Karpas-422 (cell line): ENCODE data around the gene CFDP1. TPM values are rescaled to one million over a fixed set of nuclear protein-coding genes. Genes with fewer than 3 reads are reported as not detected.
"Not testable (repeated sequence)": the region's sequence is repeated elsewhere in the genome, so short reads cannot be mapped to it uniquely, and the experiment has no call there.

Experiments used
- DNase-seq: peaks from one replicate; pipeline ENCODE4 v3.0.0-alpha.2; 2015
- H2AFZ ChIP-seq: fragments of 200-600 bp; sonication (generic); 2 replicates; pipeline ENCODE4 v1.6.1; 2014; ENCODE audit warnings: antibody characterized with exemption, low read length, mixed read lengths
- H3K27ac ChIP-seq: fragments of 200-600 bp; sonication (generic); 2 replicates; pipeline ENCODE4 v1.5.1; 2014; ENCODE audit warnings: mild to moderate bottlenecking, low read length, moderate library complexity
- H3K27me3 ChIP-seq: fragments of 200-600 bp; sonication (generic); 2 replicates; pipeline ENCODE4 v1.6.1; 2014; ENCODE audit warnings: low read length, mixed read lengths
- H3K36me3 ChIP-seq: fragments of 200-600 bp; sonication (generic); 2 replicates; pipeline ENCODE4 v1.6.1; 2014; ENCODE audit warnings: low read length, mixed read lengths; ENCODE audit not compliant: insufficient read depth
- H3K4me1 ChIP-seq: fragments of 200-600 bp; sonication (generic); 2 replicates; pipeline ENCODE4 v1.6.1; 2014; ENCODE audit warnings: mild to moderate bottlenecking, low read length, mixed read lengths
- H3K4me2 ChIP-seq: fragments of 200-600 bp; sonication (generic); 2 replicates; pipeline ENCODE4 v1.6.1; 2014; ENCODE audit warnings: low read length, low read depth, mild to moderate bottlenecking; ENCODE audit not compliant: poor library complexity, severe bottlenecking
- H3K4me3 ChIP-seq: fragments of 200-600 bp; sonication (generic); 2 replicates; pipeline ENCODE4 v1.5.1; 2014; ENCODE audit warnings: mild to moderate bottlenecking, antibody characterized with exemption, low read length, mixed read lengths
- H3K79me2 ChIP-seq: fragments of 200-600 bp; sonication (generic); 2 replicates; pipeline ENCODE4 v1.6.1; 2014; ENCODE audit warnings: mild to moderate bottlenecking, low read length, mixed read lengths
- H3K9ac ChIP-seq: fragments of 200-600 bp; sonication (generic); 2 replicates; pipeline ENCODE4 v1.6.0; 2014; ENCODE audit warnings: low read length
- H3K9me2 ChIP-seq: fragments of 200-600 bp; sonication (generic), shearing (Covaris generic); replicated peaks from 2 replicates; pipeline ENCODE4 v1.6.0; 2014; ENCODE audit warnings: mild to moderate bottlenecking, low read length, moderate library complexity; ENCODE audit not compliant: insufficient read depth
- H3K9me3 ChIP-seq: fragments of 300-700, 200-600 bp; sonication (generic); 2 replicates; pipeline ENCODE4 v1.6.1; 2014; ENCODE audit warnings: low read length, mixed read lengths
- H4K20me1 ChIP-seq: fragments of 200-600 bp; sonication (generic); 2 replicates; pipeline ENCODE4 v1.6.1; 2014; ENCODE audit warnings: mild to moderate bottlenecking, antibody characterized with exemption, low read length, low read depth; ENCODE audit not compliant: insufficient read depth
- total RNA-seq: library from RNA; depleted of rRNA; stranded (reverse); fragments of >200 nt; shearing (Covaris generic); gene quantifications from 2 replicates; pipeline ENCODE4 v1.2.3, GENCODE V29; 2014; ENCODE audit warnings: low replicate concordance

The CFDP1 gene
- total RNA-seq, 1 experiment from 2014 or later, result 33.5 TPM

DNA sequence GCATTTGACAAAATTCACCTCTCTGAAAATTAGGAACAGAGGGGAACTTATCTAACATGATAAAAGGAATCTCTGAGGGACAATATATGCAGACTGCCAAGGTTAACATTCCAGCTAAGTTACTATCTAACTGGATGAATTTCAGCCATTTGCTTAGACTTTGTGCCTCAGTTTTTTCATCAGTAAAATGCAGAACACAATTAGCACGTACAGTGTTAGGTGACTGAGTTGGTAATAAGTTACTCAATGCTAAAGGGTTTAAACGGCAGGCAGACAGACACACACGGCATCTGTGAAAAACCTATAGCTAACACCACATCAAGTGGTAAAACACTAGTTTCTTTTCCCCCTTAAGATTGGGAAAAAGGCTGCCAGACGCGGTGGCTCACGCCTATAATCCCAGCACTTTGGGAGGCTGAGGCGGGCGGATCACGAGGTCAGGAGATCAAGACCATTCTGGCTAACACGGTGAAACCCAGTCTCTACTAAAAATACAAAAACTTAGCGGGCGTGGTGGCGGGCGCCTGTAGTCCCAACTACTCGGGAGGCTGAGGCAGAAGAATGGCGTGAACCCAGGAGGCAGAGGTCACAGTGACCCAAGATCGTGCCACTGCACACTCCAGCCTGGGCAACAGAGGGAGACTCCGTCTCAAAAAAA is 9.1 kb downstream of the CFDP1 start:
- H3K9ac ChIP-seq, result peak overlapping the region; percentile 23; the same call in 1 of the 2 replicates
- DNase-seq, H3K9me3 ChIP-seq: not testable (repeated sequence)

GRCh38 chr16:75423723-75424104 is 9.6 kb downstream of the CFDP1 start:
- no peak for DNase-seq
- Histone ChIP-seq H2AFZ (no peak overlapping the region), H3K9ac (peak overlapping the region; percentile 23; the same call in 1 of the 2 replicates), H4K20me1 (no peaks in the 10 kb centered on the region), H3K27me3 (no peaks in the 10 kb centered on the region), H3K4me1 (peaks cover 59% of the 10 kb centered on the region), H3K27ac (peak overlapping the region; percentile 70), H3K9me2 (no peaks in the 10 kb centered on the region), H3K79me2 (peaks cover 95% of the 10 kb centered on the region), H3K9me3 (no peaks in the 10 kb centered on the region), H3K4me3 (no peak overlapping the region), H3K36me3 (no peaks in the 10 kb centered on the region), H3K4me2 (peak overlapping the region; percentile 53)

More for the DNA sequence above, 9.1 kb downstream of the CFDP1 start:
- Histone ChIP-seq H3K4me1 (peaks cover 56% of the 10 kb centered on the region), H3K4me2 (peak overlapping the region; percentile 53), H3K27ac (peak overlapping the region; percentile 70), H3K79me2 (peaks cover 95% of the 10 kb centered on the region)
- H3K4me3 ChIP-seq, H2AFZ ChIP-seq, H3K27me3 ChIP-seq, H3K36me3 ChIP-seq, H4K20me1 ChIP-seq, H3K9me2 ChIP-seq: not testable (repeated sequence)

DNA sequence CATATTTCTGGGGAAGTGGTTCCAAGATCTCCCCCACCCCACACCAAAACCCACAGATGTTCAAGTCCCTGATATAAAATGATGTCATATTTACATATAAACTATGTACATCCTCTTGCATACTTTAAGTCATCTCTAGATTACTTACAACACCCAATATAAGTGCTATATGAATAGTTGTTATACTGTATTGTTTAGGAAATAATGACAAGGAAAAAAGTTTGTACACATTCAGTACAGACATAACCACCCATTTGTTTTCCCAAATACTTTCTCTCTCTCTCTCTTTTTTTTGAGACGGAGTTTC is 11.5 kb downstream of the CFDP1 start:
- Histone ChIP-seq H3K9me2 (no peaks in the 10 kb centered on the region), H3K4me1 (peaks cover 60% of the 10 kb centered on the region), H3K9me3 (no peaks in the 10 kb centered on the region), H3K79me2 (peaks cover 93% of the 10 kb centered on the region), H3K4me2 (peak overlapping the region; percentile 77), H4K20me1 (no peaks in the 10 kb centered on the region), H3K27me3 (no peaks in the 10 kb centered on the region), H2AFZ (no peak overlapping the region), H3K9ac (peak overlapping the region; percentile 51; the same call in 1 of the 2 replicates), H3K27ac (peak overlapping the region; percentile 72), H3K4me3 (peak overlapping the region; percentile 51; the same call in 1 of the 2 replicates), H3K36me3 (no peaks in the 10 kb centered on the region)
- DNase-seq, result no peak

GRCh38 chr16:75420987-75421819 is 12.1 kb downstream of the CFDP1 start:
- Histone ChIP-seq H3K79me2 (peaks cover 93% of the 10 kb centered on the region), H2AFZ (no peak overlapping the region), H3K9ac (peak overlapping the region; percentile 51)

DNA sequence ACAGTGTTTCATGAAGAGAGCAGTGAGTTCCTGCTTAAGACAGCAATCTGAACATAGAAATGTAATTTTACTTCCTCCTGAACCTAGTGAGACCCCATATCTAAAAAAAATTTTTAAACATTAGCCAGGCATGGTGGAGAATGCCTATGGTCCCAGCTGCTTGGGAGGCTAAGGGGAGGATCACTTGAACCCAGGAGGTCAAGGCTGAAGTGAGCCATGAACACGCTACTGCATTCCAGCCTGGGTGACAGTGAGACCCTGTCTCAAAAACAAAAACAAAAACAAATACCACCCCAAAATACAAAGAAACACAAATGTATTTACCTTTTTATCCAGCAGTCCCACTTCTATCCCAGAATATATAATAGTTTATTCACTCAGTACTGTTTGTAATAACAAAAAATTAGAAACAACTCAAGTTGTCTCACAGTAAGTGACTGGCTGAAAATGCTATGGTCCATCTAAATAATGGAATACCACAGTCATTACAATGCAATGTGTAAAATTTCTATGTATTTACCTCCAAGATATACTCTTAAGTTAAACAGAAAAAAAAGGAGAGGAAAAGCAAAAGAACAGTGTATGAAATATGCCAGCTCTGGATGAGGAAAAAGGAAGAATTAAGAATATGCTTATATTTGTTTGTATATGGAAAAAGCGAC is 16.3 kb downstream of the CFDP1 start:
- H3K36me3 ChIP-seq, result peaks cover 11% of the 10 kb centered on the region; the same call in 1 of the 2 replicates
- no peaks in the 10 kb centered on the region for H3K9me3 ChIP-seq
- no peak overlapping the region for H3K27ac ChIP-seq
- no peak overlapping the region for H2AFZ ChIP-seq
- peaks cover 52% of the 10 kb centered on the region for H3K4me1 ChIP-seq
- H3K27me3 ChIP-seq, result no peaks in the 10 kb centered on the region
- no peak for DNase-seq
- H3K4me2 ChIP-seq, result no peak overlapping the region
- no peak overlapping the region for H3K4me3 ChIP-seq
- no peak overlapping the region for H3K9ac ChIP-seq
- H4K20me1 ChIP-seq, result no peaks in the 10 kb centered on the region
- H3K9me2 ChIP-seq, result no peaks in the 10 kb centered on the region
- peaks cover 83% of the 10 kb centered on the region for H3K79me2 ChIP-seq

More at GRCh38 chr16:75420987-75421819, 12.1 kb downstream of the CFDP1 start:
- Histone ChIP-seq H3K36me3 (no peaks in the 10 kb centered on the region), H3K9me2 (no peaks in the 10 kb centered on the region), H3K4me1 (peaks cover 60% of the 10 kb centered on the region), H3K27ac (peak overlapping the region; percentile 72), H3K4me2 (peak overlapping the region; percentile 77), H3K9me3 (no peaks in the 10 kb centered on the region), H4K20me1 (no peaks in the 10 kb centered on the region), H3K27me3 (no peaks in the 10 kb centered on the region), H3K4me3 (peak overlapping the region; percentile 51)
- peak; percentile 86 for DNase-seq

DNA sequence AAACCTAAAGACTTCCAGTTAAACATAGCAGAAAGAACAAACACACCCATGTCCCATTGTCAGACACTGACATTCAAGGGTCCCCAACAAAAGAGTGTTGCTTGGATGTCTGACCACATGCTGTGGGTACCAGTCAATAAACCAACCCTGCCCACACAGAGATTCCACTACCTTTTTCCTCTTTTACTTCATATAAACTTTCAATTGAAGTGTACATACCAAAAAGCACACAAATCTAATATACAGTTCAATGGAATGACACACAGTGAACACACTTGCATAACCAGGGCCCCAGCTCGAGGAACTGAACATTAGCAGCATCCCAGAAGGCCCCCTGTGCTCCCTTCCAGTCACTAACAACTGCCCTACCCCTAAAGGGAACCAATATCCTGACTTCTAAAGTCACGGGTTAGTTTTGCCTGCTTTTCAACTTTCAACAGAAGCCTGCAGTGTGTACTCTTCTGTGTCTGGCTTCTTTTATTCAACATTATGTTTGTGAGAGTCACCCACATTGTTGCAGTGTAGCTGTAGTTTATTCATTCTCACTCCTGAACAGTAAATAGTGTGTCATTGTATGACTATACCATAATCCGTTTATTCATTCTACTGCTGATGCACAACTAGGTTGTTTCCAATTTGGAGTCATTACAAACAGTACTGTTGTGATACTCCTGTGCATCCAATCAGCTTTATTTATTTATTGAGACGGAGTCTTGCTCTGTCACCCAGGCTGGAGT is 18.0 kb downstream of the CFDP1 start:
- Histone ChIP-seq H3K36me3 (peaks cover 21% of the 10 kb centered on the region; the same call in 1 of the 2 replicates), H3K27ac (no peak overlapping the region), H4K20me1 (no peaks in the 10 kb centered on the region), H3K4me1 (peaks cover 35% of the 10 kb centered on the region), H3K79me2 (peaks cover 69% of the 10 kb centered on the region), H3K4me3 (no peak overlapping the region), H3K9me2 (no peaks in the 10 kb centered on the region), H3K9ac (no peak overlapping the region), H3K9me3 (no peaks in the 10 kb centered on the region), H2AFZ (no peak overlapping the region), H3K4me2 (no peak overlapping the region), H3K27me3 (no peaks in the 10 kb centered on the region)
- no peak for DNase-seq

GRCh38 chr16:75413951-75414350 is 19.4 kb downstream of the CFDP1 start:
- H3K4me2 ChIP-seq, result no peak overlapping the region
- no peaks in the 10 kb centered on the region for H3K9me2 ChIP-seq
- no peak overlapping the region for H2AFZ ChIP-seq
- H3K27me3 ChIP-seq, result no peaks in the 10 kb centered on the region
- H3K4me3 ChIP-seq, result no peak overlapping the region
- H3K27ac ChIP-seq, result no peak overlapping the region
- peaks cover 56% of the 10 kb centered on the region for H3K79me2 ChIP-seq
- H3K4me1 ChIP-seq, result peaks cover 27% of the 10 kb centered on the region
- H3K36me3 ChIP-seq, result peaks cover 31% of the 10 kb centered on the region; the same call in 1 of the 2 replicates
- H3K9ac ChIP-seq, result no peak overlapping the region
- H3K9me3 ChIP-seq, result no peaks in the 10 kb centered on the region
- DNase-seq, result no peak
- no peaks in the 10 kb centered on the region for H4K20me1 ChIP-seq
